Breast epithelium (tissue), 3 donors: ENCODE data around the gene SECTM1.

Experiments used
- CTCF ChIP-seq, 3 donors: fragments of 450-650 bp; IDR thresholded peaks; one replicate each; pipeline ENCODE4 v1.5.1; 2016 to 2017; ENCODE audit warnings: antibody characterized with exemption in 3 of 3, mild to moderate bottlenecking in 3 of 3, moderate library complexity in 3 of 3
- POLR2A ChIP-seq: fragments of 450-650 bp; IDR thresholded peaks from one replicate; pipeline ENCODE4 v1.6.1; 2016; ENCODE audit warnings: antibody characterized with exemption, mild to moderate bottlenecking, moderate library complexity
- POLR2AphosphoS5 ChIP-seq, 3 donors: sonication (generic); formaldehyde crosslinking; IDR thresholded peaks; one replicate each; pipeline ENCODE4 v1.6.1; 2017; ENCODE audit warnings: antibody characterized with exemption in 3 of 3

GRCh38 chr17:82345151-82345976 is 11.8 kb upstream of the SECTM1 start:
- TF ChIP-seq CTCF (IDR thresholded peaks at IDR 0.05) (no peak), POLR2A (no peak), POLR2AphosphoS5 (IDR thresholded peaks at IDR 0.05) (no peak)
